GM23338 (cell line): ENCODE data around the gene PKLR. TPM values are rescaled to one million over a fixed set of nuclear protein-coding genes. Genes with fewer than 3 reads are reported as not detected.
A peak's percentile ranks its signal among the peaks of the same experiment; 100 is the strongest.

Experiments used
- ATAC-seq: fragments of 200-7000 bp; cut with Tn5 transposase; 3 replicates; pipeline ENCODE4 v1.9.1; 2020
- DNase-seq: peaks from one replicate; pipeline ENCODE4 v3.0.0-alpha.2; 2015; ENCODE audit warnings: low spot score
- H2AFZ ChIP-seq: fragments of 200-600 bp; sonication (generic); 2 replicates; pipeline ENCODE4 v1.8.0; 2016; ENCODE audit warnings: antibody characterized with exemption, mild to moderate bottlenecking, moderate library complexity
- H3F3A ChIP-seq: fragments of 200-600 bp; sonication (generic); replicated peaks from 2 replicates; pipeline ENCODE4 v1.8.0; 2017; ENCODE audit warnings: antibody characterized with exemption, mixed run types, low read depth
- H3K27ac ChIP-seq: fragments of 200-600 bp; sonication (generic); 2 replicates; pipeline ENCODE4 v1.6.1; 2016; ENCODE audit warnings: low read depth
- H3K27me3 ChIP-seq: fragments of 200-600 bp; sonication (generic); 2 replicates; pipeline ENCODE4 v1.8.0; 2016; ENCODE audit warnings: mild to moderate bottlenecking, mixed run types, moderate library complexity; ENCODE audit not compliant: insufficient read depth
- H3K36me3 ChIP-seq: fragments of 200-600 bp; sonication (generic); 2 replicates; pipeline ENCODE4 v1.8.0; 2016; ENCODE audit warnings: mild to moderate bottlenecking; ENCODE audit not compliant: insufficient read depth
- H3K4me1 ChIP-seq: fragments of 200-600 bp; sonication (generic); 2 replicates; pipeline ENCODE4 v1.8.0; 2016; ENCODE audit warnings: mild to moderate bottlenecking, moderate library complexity; ENCODE audit not compliant: insufficient read depth
- H3K4me2 ChIP-seq: fragments of 200-600 bp; sonication (generic); 2 replicates; pipeline ENCODE4 v1.7.1; 2017; ENCODE audit warnings: mixed run types
- H3K4me3 ChIP-seq: fragments of 200-600 bp; sonication (generic); 2 replicates; pipeline ENCODE4 v1.6.1; 2016; ENCODE audit warnings: mixed run types
- H3K79me2 ChIP-seq: fragments of 200-600 bp; sonication (generic); replicated peaks from 2 replicates; pipeline ENCODE4 v1.8.0; 2017; ENCODE audit warnings: mild to moderate bottlenecking; ENCODE audit not compliant: insufficient read depth
- H3K9me2 ChIP-seq: fragments of 200-600 bp; sonication (generic); 2 replicates; pipeline ENCODE4 v1.8.0; 2017; ENCODE audit not compliant: insufficient read depth
- H4K20me1 ChIP-seq: fragments of 200-600 bp; sonication (generic); replicated peaks from 2 replicates; pipeline ENCODE4 v1.8.0; 2017; ENCODE audit warnings: mild to moderate bottlenecking; ENCODE audit not compliant: insufficient read depth
- H3K27ac Mint-ChIP-seq: 2 replicates; pipeline ENCODE4 v1.8.0; 2020; ENCODE audit warnings: inconsistent platforms, mild to moderate bottlenecking, moderate library complexity, mixed read lengths
- H3K27me3 Mint-ChIP-seq: 3 replicates; pipeline ENCODE4 v1.8.0; 2022; ENCODE audit warnings: low read depth, mild to moderate bottlenecking, moderate library complexity, mixed read lengths, inconsistent platforms; ENCODE audit not compliant: insufficient read depth, poor library complexity
- H3K36me3 Mint-ChIP-seq: 3 replicates; pipeline ENCODE4 v1.8.0; 2021; ENCODE audit warnings: low read depth, mild to moderate bottlenecking, inconsistent platforms, moderate library complexity, mixed read lengths
- H3K4me1 Mint-ChIP-seq: 3 replicates; pipeline ENCODE4 v1.8.0; 2020; ENCODE audit warnings: mild to moderate bottlenecking, inconsistent platforms, mixed read lengths
- H3K4me3 Mint-ChIP-seq: 3 replicates; pipeline ENCODE4 v1.8.0; 2021; ENCODE audit warnings: moderate library complexity, mild to moderate bottlenecking, inconsistent platforms, mixed read lengths
- H3K9me3 Mint-ChIP-seq: 3 replicates; pipeline ENCODE4 v1.8.0; 2020; ENCODE audit warnings: moderate library complexity, mild to moderate bottlenecking, inconsistent platforms, mixed read lengths
- CREB1 ChIP-seq: fragments of 250-450 bp; sonication (Bioruptor Pico); IDR thresholded peaks from 2 replicates; pipeline ENCODE4 v1.5.0; 2020; ENCODE audit warnings: low read depth, mild to moderate bottlenecking, moderate library complexity
- ETS1 ChIP-seq: IDR thresholded peaks from 2 replicates; pipeline ENCODE4 v1.6.1; 2016; ENCODE audit warnings: antibody characterized with exemption
- NANOG ChIP-seq: IDR thresholded peaks from 2 replicates; pipeline ENCODE4 v1.6.1; 2016; ENCODE audit warnings: antibody characterized with exemption, borderline replicate concordance
- POLR2AphosphoS5 ChIP-seq: IDR thresholded peaks from 2 replicates; pipeline ENCODE4 v1.6.1; 2016; ENCODE audit warnings: antibody characterized with exemption, low read depth
- REST ChIP-seq: IDR thresholded peaks from one replicate; pipeline ENCODE4 v1.6.1; 2018; ENCODE audit warnings: antibody characterized with exemption; ENCODE audit not compliant: unreplicated experiment
- ZNF114 ChIP-seq: fragments of 250-450 bp; sonication (Bioruptor Pico); IDR thresholded peaks from 2 replicates; pipeline ENCODE4 v1.5.0; 2020; ENCODE audit warnings: mild to moderate bottlenecking, moderate library complexity
- ZNF331 ChIP-seq: fragments of 250-450 bp; sonication (Bioruptor Pico); IDR thresholded peaks from 2 replicates; pipeline ENCODE4 v1.5.0; 2020; ENCODE audit warnings: low read depth, mild to moderate bottlenecking, moderate library complexity
- polyA plus RNA-seq: library from polyadenylated mRNA; unstranded; fragments of >200 nt; fragmentation: Nextera tagmentation; extraction: Ambion mirVana; gene quantifications from 2 replicates; pipeline ENCODE4 v1.2.1, GENCODE V29; 2016
- total RNA-seq: library from RNA; depleted of rRNA; stranded (reverse); fragments of >200 nt; shearing (Covaris generic); gene quantifications from 2 replicates; pipeline ENCODE4 v1.2.3, GENCODE V29; 2014
- TF ChIP-seq, protein P1 (sequence below), 2 experiments: fragments of 200-600 bp in 1 of 2; sonication (generic) in 1 of 2; conservative IDR thresholded peaks; 2 replicates each; pipeline versions ENCODE4 v1.5.1 to v1.6.1; 2016 to 2017; ENCODE audit warnings: antibody characterized with exemption in 2 of 2, low read depth in 2 of 2, mild to moderate bottlenecking in 2 of 2, moderate library complexity in 1 of 2

PKLR gene
- total and polyA plus RNA-seq, 2 experiments from 2014 or later = 2.0 to 3.7 TPM

- Histone ChIP-seq H4K20me1 (no peaks in the 10 kb centered on the region), H3K36me3 (no peaks in the 10 kb centered on the region), H3K27me3 (no peaks in the 10 kb centered on the region), H3F3A (peaks cover 18% of the 10 kb centered on the region), H2AFZ (0 out of 2 replicates have a peak overlapping the region, but pooled peaks have one; percentile 53), H3K4me1 (peaks cover 29% of the 10 kb centered on the region), H3K4me3 (peak overlapping the region; percentile 89), H3K9me2 (no peaks in the 10 kb centered on the region), H3K4me2 (peak overlapping the region; percentile 96), H3K79me2 (no peaks in the 10 kb centered on the region), H3K27ac (no peak overlapping the region)
- DNase-seq = peak; percentile 99
- peaks cover 28% of the 10 kb centered on the region for H3K4me1 Mint-ChIP-seq
- peaks cover 15% of the 10 kb centered on the region for H3K27me3 Mint-ChIP-seq
- H3K4me3 Mint-ChIP-seq = peak overlapping the region; percentile 73
- no peak overlapping the region for H3K27ac Mint-ChIP-seq
- TF ChIP-seq REST = peak; percentile 95
- no peak for TF ChIP-seq ZNF331
- TF ChIP-seq, protein P1, sequence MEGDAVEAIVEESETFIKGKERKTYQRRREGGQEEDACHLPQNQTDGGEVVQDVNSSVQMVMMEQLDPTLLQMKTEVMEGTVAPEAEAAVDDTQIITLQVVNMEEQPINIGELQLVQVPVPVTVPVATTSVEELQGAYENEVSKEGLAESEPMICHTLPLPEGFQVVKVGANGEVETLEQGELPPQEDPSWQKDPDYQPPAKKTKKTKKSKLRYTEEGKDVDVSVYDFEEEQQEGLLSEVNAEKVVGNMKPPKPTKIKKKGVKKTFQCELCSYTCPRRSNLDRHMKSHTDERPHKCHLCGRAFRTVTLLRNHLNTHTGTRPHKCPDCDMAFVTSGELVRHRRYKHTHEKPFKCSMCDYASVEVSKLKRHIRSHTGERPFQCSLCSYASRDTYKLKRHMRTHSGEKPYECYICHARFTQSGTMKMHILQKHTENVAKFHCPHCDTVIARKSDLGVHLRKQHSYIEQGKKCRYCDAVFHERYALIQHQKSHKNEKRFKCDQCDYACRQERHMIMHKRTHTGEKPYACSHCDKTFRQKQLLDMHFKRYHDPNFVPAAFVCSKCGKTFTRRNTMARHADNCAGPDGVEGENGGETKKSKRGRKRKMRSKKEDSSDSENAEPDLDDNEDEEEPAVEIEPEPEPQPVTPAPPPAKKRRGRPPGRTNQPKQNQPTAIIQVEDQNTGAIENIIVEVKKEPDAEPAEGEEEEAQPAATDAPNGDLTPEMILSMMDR (conservative IDR thresholded peaks at IDR 0.05; ENCODE audit: low read depth in 2 of 2) = peak; percentile 55 to 81
- peaks cover 3% of the 10 kb centered on the region; the same call in 2 of the 3 replicates for H3K36me3 Mint-ChIP-seq
- peaks cover 4% of the 10 kb centered on the region; the same call in 1 of the 3 replicates for H3K9me3 Mint-ChIP-seq
- peak; percentile 77 for ATAC-seq
These were observed 23.1 kb downstream of the PKLR start for GRCh38 chr1:155277902-155278688.

DNA sequence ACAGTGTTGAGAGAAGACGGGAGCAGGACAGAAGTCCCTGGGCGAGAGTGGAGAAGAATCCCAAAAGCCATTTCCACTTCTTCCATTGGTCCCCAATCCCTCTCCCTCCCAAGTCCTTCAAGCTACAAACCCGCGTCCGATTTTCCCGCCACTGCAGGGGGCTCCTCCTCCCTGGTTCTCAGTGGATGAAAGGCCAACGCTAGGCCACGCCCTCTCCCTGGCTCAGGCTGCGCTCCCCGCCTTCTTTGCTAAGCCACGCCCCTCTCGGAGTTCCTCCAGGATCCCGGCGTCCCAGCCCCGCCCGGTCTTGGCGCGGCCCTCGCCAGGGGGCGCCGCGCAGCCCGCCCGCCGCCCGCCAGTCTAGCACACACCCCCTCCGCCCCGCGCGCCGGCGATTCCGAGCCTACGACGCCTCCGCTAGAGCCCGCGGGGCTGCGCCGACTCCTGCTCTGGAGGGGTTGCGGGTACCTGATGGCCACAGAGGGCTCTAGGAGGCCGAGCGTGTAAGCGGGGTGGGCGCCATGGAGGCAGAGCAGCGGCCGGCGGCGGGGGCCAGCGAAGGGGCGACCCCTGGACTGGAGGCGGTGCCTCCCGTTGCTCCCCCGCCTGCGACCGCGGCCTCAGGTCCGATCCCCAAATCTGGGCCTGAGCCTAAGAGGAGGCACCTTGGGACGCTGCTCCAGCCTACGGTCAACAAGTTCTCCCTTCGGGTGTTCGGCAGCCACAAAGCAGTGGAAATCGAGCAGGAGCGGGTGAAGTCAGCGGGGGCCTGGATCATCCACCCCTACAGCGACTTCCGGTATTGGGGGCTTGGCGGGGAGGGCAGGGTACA, 24.0 kb downstream of the PKLR start, which contains the start of gene HCN3:
HCN3 (plus strand) TSS at position 394 of the 832 bp plus-strand sequence; CDS start at position 522, 128 bp downstream.
- Histone ChIP-seq H3K4me1 (peaks cover 31% of the 10 kb centered on the region), H4K20me1 (peaks cover 2% of the 10 kb centered on the region; the same call in 1 of the 2 replicates), H3K27ac (no peak within 1 kb of the TSS), H3K36me3 (no peaks in the 10 kb centered on the region), H3K27me3 (no peaks in the 10 kb centered on the region), H3K4me2 (peak within 1 kb of the TSS; percentile 96), H3F3A (peaks cover 24% of the 10 kb centered on the region), H3K9me2 (no peaks in the 10 kb centered on the region), H3K79me2 (peaks cover 7% of the 10 kb centered on the region), H3K4me3 (peak within 1 kb of the TSS; percentile 89), H2AFZ (peak within 1 kb of the TSS; percentile 72)
- H3K9me3 Mint-ChIP-seq = peaks cover 4% of the 10 kb centered on the region; the same call in 2 of the 3 replicates
- H3K27ac Mint-ChIP-seq = no peak within 1 kb of the TSS
- peaks cover 7% of the 10 kb centered on the region for H3K36me3 Mint-ChIP-seq
- peak; percentile 100 for DNase-seq
- H3K4me3 Mint-ChIP-seq = peak within 1 kb of the TSS; percentile 73
- peaks cover 35% of the 10 kb centered on the region for H3K4me1 Mint-ChIP-seq
- peak; percentile 61 for ATAC-seq
- peaks cover 18% of the 10 kb centered on the region for H3K27me3 Mint-ChIP-seq
- TF ChIP-seq ZNF331 (no peak), ZNF114 (no peak), ETS1 (no peak), REST (peak; percentile 29), NANOG (no peak), CREB1 (no peak), POLR2AphosphoS5 (no peak)
